Astrocyte of the spinal cord (primary cell): ENCODE measurements around the gene PDCD10.

ENCODE experiments used
- DNase-seq: peaks from one replicate; pipeline ENCODE4 v3.0.0; 2011; ENCODE audit warnings: low read depth, low spot score
- H3K4me3 ChIP-seq: 2 replicates; pipeline ENCODE4 v1.5.1; 2011; ENCODE audit warnings: low read depth, mild to moderate bottlenecking, low read length, moderate library complexity
- CTCF ChIP-seq: IDR thresholded peaks from 2 replicates; pipeline ENCODE4 v1.5.1; 2012; ENCODE audit warnings: low read depth, mild to moderate bottlenecking, low read length, inconsistent platforms
- in situ Hi-C: cut with HindIII; loops from 2 replicates; pipeline ENCODE4 v1.10.0; 2017; ENCODE audit warnings: low sequenced_read_pairs

Gene PDCD10

GRCh38 chr3:167734498-167735232 lies at the start of gene PDCD10:
Gene PDCD10 (minus strand): TSS chr3:167734892. CDS start chr3:167720157, 14,735 bp downstream.
- no peak for TF ChIP-seq CTCF
- peak; percentile 99 for DNase-seq
- in situ Hi-C loops = no loop called here
- H3K4me3 ChIP-seq = peak within 1 kb of the TSS; percentile 96

DNA sequence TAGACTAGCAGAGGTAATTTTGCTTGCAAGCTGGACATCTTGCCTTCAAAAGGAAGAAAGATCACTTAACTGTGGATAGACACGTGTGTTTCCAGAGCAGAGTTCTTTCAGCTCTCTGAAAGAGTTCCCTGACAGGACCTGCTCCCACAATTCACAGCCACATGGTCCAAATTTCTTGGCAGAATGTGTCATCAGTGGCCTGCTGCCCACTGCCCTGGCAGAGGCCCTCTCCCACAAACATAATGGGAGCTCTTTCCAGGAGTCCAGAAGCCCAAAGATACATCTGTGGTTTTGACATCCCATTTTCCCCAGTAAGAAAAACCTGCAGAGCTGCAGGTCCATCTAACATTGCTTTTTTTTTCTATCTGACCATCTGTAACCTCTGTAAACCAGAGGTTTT lies 49.1 kb upstream of the PDCD10 start:
- DNase-seq = peak; percentile 53
- no peak overlapping the region for H3K4me3 ChIP-seq
- TF ChIP-seq CTCF = no peak
- in situ Hi-C loops = no loop called here

GRCh38 chr3:167780214-167780883 lies 45.7 kb upstream of the PDCD10 start:
- in situ Hi-C loops = no loop called here
- DNase-seq = no peak
- no peak overlapping the region for H3K4me3 ChIP-seq
- no peak for TF ChIP-seq CTCF

- in situ Hi-C loops = no loop called here
- no peak for TF ChIP-seq CTCF
- no peak overlapping the region for H3K4me3 ChIP-seq
- no peak for DNase-seq
Observed at GRCh38 chr3:167777356-167777755, 42.7 kb upstream of the PDCD10 start.

GRCh38 chr3:167776066-167776685 lies 41.5 kb upstream of the PDCD10 start:
- no peak overlapping the region for H3K4me3 ChIP-seq
- in situ Hi-C loops = no loop called here
- no peak for DNase-seq
- no peak for TF ChIP-seq CTCF

- no peak for TF ChIP-seq CTCF
- no peak overlapping the region for H3K4me3 ChIP-seq
- in situ Hi-C loops = no loop called here
- DNase-seq = no peak
Observed at GRCh38 chr3:167773584-167773983, 38.9 kb upstream of the PDCD10 start.
